Fibroblast of pulmonary artery (primary cell): ENCODE results near the gene GLOD5.

Source experiments
- DNase-seq: peaks from one replicate; pipeline ENCODE4 v3.0.0-alpha.2; 2010; ENCODE audit warnings: low read depth
- H3K4me3 ChIP-seq: replicated peaks from 2 replicates; pipeline ENCODE4 v1.5.1; 2011; ENCODE audit warnings: low read depth, mild to moderate bottlenecking, control low read depth, low read length, moderate library complexity
- TF ChIP-seq, protein P1 (sequence below): IDR thresholded peaks from 2 replicates; pipeline ENCODE4 v1.5.1; 2011; ENCODE audit warnings: mild to moderate bottlenecking, control low read depth, low read length, inconsistent platforms; ENCODE audit errors: missing control alignments

Gene GLOD5

DNA sequence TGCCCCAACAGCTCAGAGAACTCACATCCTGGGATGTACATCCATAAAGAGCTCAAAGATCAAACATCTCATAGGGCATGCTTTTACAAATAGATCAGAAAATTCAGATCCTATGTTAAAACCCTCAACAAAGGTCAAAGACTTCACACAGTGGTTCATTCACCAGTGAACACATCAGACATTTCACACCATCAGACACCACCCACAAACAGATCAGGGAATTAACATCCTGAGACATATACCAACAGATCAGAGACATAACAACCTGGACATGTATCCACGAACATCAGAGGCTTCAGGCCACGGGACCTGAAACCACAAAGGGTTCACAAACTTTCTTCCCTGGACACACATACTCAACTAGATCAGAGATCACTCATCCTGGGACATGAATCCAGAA is 41.6 kb upstream of the GLOD5 start:
- DNase-seq, result no peak
- TF ChIP-seq, protein P1, sequence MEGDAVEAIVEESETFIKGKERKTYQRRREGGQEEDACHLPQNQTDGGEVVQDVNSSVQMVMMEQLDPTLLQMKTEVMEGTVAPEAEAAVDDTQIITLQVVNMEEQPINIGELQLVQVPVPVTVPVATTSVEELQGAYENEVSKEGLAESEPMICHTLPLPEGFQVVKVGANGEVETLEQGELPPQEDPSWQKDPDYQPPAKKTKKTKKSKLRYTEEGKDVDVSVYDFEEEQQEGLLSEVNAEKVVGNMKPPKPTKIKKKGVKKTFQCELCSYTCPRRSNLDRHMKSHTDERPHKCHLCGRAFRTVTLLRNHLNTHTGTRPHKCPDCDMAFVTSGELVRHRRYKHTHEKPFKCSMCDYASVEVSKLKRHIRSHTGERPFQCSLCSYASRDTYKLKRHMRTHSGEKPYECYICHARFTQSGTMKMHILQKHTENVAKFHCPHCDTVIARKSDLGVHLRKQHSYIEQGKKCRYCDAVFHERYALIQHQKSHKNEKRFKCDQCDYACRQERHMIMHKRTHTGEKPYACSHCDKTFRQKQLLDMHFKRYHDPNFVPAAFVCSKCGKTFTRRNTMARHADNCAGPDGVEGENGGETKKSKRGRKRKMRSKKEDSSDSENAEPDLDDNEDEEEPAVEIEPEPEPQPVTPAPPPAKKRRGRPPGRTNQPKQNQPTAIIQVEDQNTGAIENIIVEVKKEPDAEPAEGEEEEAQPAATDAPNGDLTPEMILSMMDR, result no peak
- no peak overlapping the region for H3K4me3 ChIP-seq

DNA sequence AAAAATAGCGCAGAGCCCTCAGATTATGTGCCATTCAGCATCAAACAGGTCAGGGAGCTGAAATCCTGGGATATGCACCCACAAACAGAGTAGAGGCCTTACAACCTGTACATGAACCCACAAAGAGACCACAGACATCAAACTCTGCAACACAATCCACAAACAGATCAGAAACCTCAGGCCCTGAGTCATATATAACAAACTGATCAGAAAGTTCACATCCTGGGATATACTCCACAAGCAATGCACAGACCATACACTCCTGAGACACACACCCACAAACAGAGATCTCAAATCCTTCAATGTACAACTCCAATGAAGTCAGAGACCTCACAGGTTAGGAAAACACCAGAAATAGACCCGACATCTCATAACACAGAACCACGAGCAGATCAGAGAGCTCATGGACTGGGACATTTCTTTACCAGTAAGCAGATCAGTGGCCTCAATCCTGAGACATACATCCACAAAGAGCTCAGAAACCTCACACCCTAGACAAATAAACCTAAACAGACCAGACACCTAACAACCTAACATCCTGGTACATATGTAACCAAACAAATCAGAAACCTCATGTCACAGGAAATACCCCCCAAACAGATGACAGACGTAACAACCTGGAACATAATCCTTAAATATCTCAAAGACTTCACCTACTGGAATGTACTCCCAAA is 40.8 kb upstream of the GLOD5 start:
- TF ChIP-seq, protein P1, result no peak
- H3K4me3 ChIP-seq, result no peak overlapping the region
- no peak for DNase-seq

DNA sequence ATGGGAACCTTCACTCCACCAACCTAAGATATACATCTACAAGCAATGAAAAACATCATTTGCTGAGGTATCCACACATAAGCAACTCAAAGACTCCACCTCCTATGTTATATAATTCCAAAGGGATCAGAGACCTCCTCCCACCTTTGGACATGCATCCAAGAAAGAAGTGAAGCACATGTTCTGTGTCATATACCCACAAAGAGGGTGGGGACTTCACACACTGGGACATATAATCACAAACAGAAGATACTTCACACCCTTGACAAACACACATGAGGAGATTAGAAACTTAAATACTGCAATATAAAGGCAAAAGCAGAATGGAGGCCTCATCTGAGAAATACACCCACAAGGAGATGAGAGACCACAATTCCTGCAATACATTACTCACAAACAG is 39.6 kb upstream of the GLOD5 start:
- no peak overlapping the region for H3K4me3 ChIP-seq
- no peak for DNase-seq
- TF ChIP-seq, protein P1, result no peak

DNA sequence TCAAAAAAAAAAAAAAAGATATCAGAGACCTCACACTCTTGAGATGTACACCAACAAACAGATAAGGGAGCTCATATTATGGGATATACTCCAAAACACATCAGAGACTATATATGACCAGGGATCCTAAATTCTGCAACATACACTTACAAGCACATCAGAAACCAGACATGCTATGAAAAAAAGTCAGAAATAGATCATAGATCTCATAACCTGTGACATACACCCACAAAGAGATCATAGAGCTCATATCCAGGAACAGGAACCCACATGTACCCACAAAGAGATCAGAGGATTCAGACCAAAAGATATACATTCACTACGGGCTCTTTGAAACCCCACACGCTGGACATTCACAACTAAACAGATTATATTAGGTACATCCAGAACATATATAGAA is 35.0 kb upstream of the GLOD5 start:
- TF ChIP-seq, protein P1, result no peak
- H3K4me3 ChIP-seq, result no peak overlapping the region
- DNase-seq, result no peak

DNA sequence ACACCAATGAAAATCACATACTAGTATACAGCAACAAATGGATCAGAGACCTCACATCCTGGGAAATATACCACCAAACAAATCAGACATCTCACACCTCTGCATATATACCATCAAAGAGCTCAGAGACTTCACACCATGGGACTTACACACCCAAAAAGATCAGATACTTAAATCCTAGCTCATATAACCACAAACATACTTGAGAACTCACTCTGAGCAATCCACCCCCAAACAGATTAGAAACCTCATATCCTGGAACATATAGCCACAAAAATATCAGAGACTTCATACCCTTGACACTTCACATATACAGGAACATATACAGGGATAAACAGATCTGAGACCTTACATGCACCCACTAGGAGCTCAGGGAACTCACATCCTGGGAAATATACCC is 32.9 kb upstream of the GLOD5 start:
- TF ChIP-seq, protein P1, result no peak
- no peak overlapping the region for H3K4me3 ChIP-seq
- no peak for DNase-seq

DNA sequence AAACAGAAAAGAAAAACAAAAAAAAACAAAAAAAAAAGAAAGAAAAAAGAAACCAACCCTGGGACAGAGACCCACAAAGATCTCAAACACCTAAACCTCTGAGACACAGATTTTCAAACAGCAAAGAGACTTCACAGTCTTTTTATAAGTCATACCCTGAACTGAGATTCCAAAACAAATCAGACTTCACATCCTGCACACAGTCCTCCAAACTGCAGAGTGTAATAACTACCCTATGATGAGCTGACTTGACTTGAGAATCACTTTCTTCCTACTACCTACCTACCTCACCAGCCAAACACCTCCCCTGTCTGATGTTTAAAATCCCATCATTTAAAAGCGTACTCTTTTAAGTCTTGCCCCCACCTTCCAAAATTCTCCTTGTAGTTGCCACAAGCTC is 25.2 kb upstream of the GLOD5 start:
- no peak for DNase-seq
- H3K4me3 ChIP-seq, result peak overlapping the region; percentile 70
- TF ChIP-seq, protein P1, result no peak

DNA sequence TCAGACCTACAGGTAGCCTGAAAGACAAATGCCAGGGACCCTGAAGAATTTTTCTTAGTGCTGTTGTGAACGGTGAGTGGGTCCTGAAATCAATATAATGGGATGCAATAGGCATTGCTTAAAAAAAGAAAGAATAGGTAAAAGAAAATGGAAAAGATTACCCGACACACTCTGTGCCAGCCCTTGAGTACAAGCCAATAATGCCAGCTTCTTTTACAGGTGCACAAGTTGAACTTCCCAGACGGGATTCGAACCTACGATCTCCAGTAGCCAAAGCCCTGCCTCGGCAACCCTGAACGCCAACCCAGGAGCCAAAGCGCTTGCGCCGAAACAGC is 24.7 kb upstream of the GLOD5 start:
- peak overlapping the region; percentile 70 for H3K4me3 ChIP-seq
- no peak for DNase-seq
- TF ChIP-seq, protein P1, result no peak
